Skeletal muscle tissue (tissue), 4 donors: ENCODE data around the gene PEX16. TPM values are rescaled to one million over a fixed set of nuclear protein-coding genes. Genes with fewer than 3 reads are reported as not detected.
A peak's percentile ranks its signal among the peaks of the same experiment; 100 is the strongest.

ENCODE experiments used
- H3K27ac ChIP-seq: one replicate; pipeline ENCODE4 v1.7.0; 2013; ENCODE audit warnings: mild to moderate bottlenecking, low read depth, low read length, inconsistent platforms
- H3K27me3 ChIP-seq, 3 donors: one replicate each; pipeline ENCODE4 v1.7.0; 2013; ENCODE audit warnings: low read length in 3 of 3; ENCODE audit not compliant: control insufficient read depth in 3 of 3, insufficient read depth in 3 of 3
- H3K36me3 ChIP-seq, 3 donors: one replicate each; pipeline ENCODE4 v1.7.0; 2013; ENCODE audit warnings: low read length in 3 of 3; ENCODE audit not compliant: control insufficient read depth in 3 of 3, insufficient read depth in 3 of 3
- H3K4me1 ChIP-seq, 3 donors: one replicate each; pipeline ENCODE4 v1.7.0; 2013; ENCODE audit warnings: low read length in 3 of 3, mild to moderate bottlenecking in 3 of 3; ENCODE audit not compliant: control insufficient read depth in 3 of 3, insufficient read depth in 3 of 3
- H3K4me3 ChIP-seq, 3 donors: one replicate each; pipeline ENCODE4 v1.7.0; 2013; ENCODE audit warnings: low read length in 3 of 3
- H3K9ac ChIP-seq, 3 donors: one replicate each; pipeline ENCODE4 v1.7.0; 2013; ENCODE audit warnings: low read length in 3 of 3, mild to moderate bottlenecking in 3 of 3, moderate library complexity in 2 of 3, low read depth in 1 of 3
- H3K9me3 ChIP-seq, 3 donors: one replicate each; pipeline ENCODE4 v1.7.0; 2013; ENCODE audit warnings: low read length in 3 of 3; ENCODE audit not compliant: control insufficient read depth in 3 of 3
- total RNA-seq: library from RNA; depleted of rRNA; stranded (reverse); fragments of >200 nt; gene quantifications from one replicate; pipeline ENCODE4 v1.2.3, GENCODE V29; 2014
- donor health status: Osteomylitis.

Gene PEX16
- total RNA-seq, 1 donor from 2014 or later, result 20.4 TPM

DNA sequence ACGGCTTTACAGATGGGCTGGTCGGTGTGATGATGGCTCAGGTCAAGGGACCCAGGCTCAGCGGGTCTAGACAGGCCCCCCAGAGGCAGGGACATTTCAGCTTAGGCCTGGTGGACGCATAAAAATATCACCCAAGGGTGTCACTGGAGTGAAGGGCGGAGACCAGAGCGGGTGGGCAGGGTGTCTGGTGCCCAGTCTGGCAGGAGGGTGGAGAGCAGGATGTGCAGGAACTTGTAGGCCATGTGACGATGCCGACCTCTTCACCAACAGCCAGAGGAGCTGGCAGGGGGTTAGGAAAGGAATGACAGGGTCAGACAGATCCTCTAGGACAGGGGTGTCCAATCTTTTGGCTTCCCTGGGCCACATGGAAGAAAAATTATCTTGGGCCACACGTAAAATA is 27.7 kb downstream of the PEX16 start:
- Histone ChIP-seq H3K4me1 (peaks cover 3% of the 10 kb centered on the region in 3 donors), H3K36me3 (no peaks in the 10 kb centered on the region), H3K4me3 (no peak overlapping the region), H3K27me3 (peaks cover 0 to 2% (median 0%) of the 10 kb centered on the region in 3 donors), H3K9ac (no peak overlapping the region), H3K9me3 (no peaks in the 10 kb centered on the region), H3K27ac (no peak overlapping the region)

- H3K4me3 ChIP-seq, result no peak overlapping the region
- no peaks in the 10 kb centered on the region for H3K36me3 ChIP-seq
- H3K27me3 ChIP-seq, result peaks cover 0 to 2% (median 0%) of the 10 kb centered on the region in 3 donors
These were observed 28.1 kb downstream of the PEX16 start for GRCh38 chr11:45889555-45889954.

DNA sequence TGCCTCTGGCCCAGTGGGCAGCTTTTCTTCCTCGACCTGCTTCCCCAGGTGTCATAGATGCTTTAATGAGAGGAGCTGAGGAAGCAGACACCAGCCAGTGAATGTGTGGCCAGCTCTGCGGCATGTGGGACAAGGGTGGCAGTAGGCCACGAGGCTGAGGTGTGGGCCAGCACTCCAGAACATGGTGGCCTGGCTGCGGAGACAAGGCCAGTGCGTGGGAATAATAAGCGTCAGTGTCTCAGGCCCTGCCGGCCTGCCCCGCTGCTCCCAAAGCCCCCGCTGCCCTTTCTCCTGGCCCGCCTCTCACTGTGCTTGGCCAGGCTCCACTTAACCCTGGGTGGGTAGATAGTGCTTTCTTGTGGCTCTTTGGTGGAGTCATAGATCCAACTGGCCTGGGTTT is 30.1 kb downstream of the PEX16 start:
- Histone ChIP-seq H3K4me3 (no peak overlapping the region), H3K27me3 (no peaks in the 10 kb centered on the region), H3K9ac (no peak overlapping the region), H3K4me1 (peaks cover 3 to 5% (median 5%) of the 10 kb centered on the region in 3 donors), H3K9me3 (no peaks in the 10 kb centered on the region), H3K36me3 (peaks cover 1 to 4% (median 2%) of the 10 kb centered on the region in 3 donors), H3K27ac (no peak overlapping the region)

More at GRCh38 chr11:45889555-45889954, 28.1 kb downstream of the PEX16 start:
- H3K9ac ChIP-seq, result no peak overlapping the region
- H3K4me1 ChIP-seq, result peaks cover 3 to 5% (median 5%) of the 10 kb centered on the region in 3 donors
- H3K27ac ChIP-seq, result no peak overlapping the region
- no peaks in the 10 kb centered on the region for H3K9me3 ChIP-seq

DNA sequence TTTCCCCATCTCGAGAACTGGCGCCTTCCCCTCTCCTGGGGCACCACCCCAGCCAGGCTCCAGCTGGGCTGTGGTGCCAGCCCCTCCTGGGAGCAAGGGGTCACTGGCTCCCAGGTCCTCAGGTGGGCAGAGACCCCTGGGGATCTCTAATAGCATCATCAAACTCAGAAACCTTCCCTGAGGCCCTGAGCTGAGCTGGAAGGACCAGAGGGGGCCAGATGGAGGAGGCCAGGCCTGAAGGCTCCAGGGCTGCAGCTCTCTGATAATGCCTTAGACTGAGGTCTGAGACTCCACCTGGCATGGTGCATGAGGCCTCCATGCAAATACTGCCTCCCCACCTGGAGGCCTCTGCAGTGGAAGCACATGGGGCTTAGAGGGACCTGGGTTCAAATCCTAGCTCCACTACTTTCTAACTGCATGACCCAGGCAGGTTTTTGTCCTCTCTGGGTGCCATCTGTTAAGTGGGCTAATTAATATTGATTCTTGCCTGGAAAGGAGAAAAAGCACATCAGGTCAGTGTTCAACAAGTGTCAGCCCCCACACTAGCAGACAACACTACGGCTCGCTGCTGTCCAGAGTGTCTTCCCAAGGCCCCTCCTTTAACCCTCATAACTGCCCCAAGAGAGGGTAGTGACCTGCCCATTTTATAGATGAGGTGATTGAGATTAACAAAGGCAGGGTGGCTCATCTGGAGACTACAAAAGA is 30.7 kb downstream of the PEX16 start:
- Histone ChIP-seq H3K9me3 (no peaks in the 10 kb centered on the region), H3K36me3 (peaks cover 7 to 11% (median 7%) of the 10 kb centered on the region in 3 donors), H3K27me3 (no peaks in the 10 kb centered on the region), H3K9ac (no peak overlapping the region), H3K4me1 (peaks cover 3 to 5% (median 5%) of the 10 kb centered on the region in 3 donors), H3K4me3 (no peak overlapping the region), H3K27ac (no peak overlapping the region)

DNA sequence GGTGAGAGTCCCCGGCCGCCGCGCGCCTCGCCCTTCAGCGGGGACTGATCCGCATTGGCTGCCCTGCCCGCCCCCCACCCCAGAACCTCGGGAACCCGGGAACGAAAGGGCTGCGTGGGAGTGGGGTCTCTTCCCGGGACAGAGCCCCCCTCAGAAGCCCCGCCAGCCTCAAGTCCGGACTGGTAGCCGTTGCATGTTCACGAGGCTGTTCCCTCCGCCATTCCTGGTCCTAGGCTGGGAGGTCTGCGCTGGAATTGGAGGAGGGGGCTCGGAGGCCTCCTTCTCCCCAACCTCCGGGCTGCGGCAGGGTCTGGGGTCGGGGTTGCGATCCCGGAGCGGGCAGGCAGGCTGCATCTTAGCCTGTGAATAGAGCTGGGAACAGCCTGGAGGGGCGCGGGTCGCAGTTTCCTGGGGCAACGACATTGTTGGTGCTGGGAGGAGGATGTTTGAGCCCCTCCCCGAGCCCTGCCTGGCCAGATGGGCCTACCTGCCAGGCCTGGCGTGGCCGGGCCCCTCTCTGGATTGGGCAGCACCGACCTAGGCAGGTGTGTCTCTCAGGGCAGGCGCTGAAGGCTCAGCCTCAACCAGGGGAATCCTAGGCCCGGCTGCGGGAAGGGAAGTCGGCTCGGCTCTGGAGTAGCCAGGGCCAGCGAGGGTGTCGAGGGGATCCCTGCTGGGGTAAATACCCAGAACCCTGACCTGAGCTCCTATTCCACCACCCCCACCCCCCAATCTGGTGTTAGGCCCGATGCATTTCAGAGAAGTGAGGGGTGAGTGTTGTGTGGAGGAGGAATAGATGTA is 31.6 kb downstream of the PEX16 start:
- Histone ChIP-seq H3K4me1 (peaks cover 7 to 10% (median 10%) of the 10 kb centered on the region in 3 donors), H3K27ac (no peak overlapping the region), H3K9ac (peak overlapping the region in 1 of 3 donors; percentile 50), H3K9me3 (no peaks in the 10 kb centered on the region), H3K36me3 (peaks cover 15 to 19% (median 16%) of the 10 kb centered on the region in 3 donors), H3K27me3 (no peaks in the 10 kb centered on the region), H3K4me3 (peak overlapping the region in 2 of 3 donors; percentile 36 to 52)

DNA sequence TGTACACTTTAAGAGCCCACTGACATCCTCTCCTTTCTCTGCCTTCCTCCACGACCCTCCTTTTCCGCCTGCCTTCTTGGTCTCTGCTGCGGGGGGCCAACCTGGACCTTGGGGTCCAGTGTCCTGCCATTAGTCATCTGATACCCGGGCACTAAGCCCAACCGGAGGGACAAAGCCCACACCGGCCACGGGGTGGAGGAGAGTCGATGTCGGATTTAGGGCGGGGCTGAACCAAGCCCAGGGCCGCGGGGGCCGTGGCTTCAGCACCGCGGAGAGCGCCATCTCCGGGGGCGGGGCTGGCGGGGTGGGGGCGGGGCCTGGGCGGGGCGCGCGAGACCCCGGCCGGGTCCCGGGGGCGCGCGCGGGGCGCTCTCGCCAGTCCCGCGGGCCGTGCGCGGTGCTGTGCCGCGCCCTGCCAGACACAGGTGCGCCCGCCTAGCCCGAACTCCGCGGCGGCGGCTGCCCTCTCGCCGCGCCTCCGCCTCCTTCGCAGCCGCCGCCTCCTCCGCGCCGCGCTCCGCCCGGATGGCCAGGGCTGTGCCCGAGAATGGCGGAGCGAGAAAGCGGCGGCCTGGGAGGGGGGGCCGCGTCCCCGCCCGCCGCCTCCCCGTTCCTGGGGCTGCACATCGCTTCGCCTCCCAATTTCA is 32.3 kb downstream of the PEX16 start, which contains the start of gene MAPK8IP1:
TSS of gene MAPK8IP1 (plus strand) at position 378 of the 647 bp plus-strand sequence. CDS start at position 548, 170 bp downstream.
- Histone ChIP-seq H3K27me3 (no peaks in the 10 kb centered on the region), H3K9ac (peak within 1 kb of the TSS in 1 of 3 donors; percentile 50), H3K4me3 (peak within 1 kb of the TSS in 2 of 3 donors; percentile 45 to 52), H3K4me1 (peaks cover 13 to 17% (median 17%) of the 10 kb centered on the region in 3 donors), H3K9me3 (no peaks in the 10 kb centered on the region), H3K36me3 (peaks cover 23 to 26% (median 23%) of the 10 kb centered on the region in 3 donors), H3K27ac (no peak within 1 kb of the TSS)

GRCh38 chr11:45884596-45885185 is 33.0 kb downstream of the PEX16 start:
- Histone ChIP-seq H3K4me3 (no peak overlapping the region), H3K27ac (no peak overlapping the region), H3K9me3 (no peaks in the 10 kb centered on the region), H3K4me1 (peaks cover 13 to 18% (median 18%) of the 10 kb centered on the region in 3 donors), H3K9ac (no peak overlapping the region), H3K36me3 (peaks cover 29 to 33% (median 30%) of the 10 kb centered on the region in 3 donors), H3K27me3 (no peaks in the 10 kb centered on the region)

DNA sequence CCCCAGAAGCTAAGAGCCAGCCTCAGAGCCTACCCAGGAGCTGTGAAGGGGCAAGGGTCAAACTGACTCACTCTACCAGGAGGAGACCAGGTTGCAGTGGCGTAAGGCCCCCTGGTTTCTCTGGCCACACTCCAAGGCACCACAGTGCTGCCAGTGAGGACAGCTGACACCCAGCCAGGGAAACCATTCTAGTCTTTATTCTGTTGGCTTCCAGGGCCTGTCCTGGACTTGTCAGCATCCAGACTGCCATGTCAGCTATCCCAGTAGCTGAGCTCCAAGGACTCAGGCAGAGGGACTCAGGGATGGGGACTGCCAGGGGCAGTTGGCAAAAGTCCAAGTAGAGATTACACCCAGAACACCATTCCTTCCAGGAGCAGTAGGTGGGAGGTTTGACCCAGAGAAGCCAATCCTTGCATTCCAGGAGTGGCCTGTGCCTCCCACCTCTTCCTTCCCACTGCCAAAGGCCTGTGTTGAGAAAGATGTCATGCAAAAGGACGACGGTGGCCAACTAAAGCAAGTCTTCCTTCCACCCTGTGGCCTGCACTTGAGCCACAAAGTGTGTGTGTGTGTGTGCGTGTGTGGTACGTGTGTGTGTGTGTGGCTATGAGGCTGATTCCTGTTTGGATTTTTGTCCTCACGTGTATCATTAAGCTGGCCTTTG is 35.8 kb downstream of the PEX16 start:
- H3K9me3 ChIP-seq, result no peaks in the 10 kb centered on the region
- peaks cover 49 to 50% (median 50%) of the 10 kb centered on the region in 3 donors for H3K36me3 ChIP-seq
- H3K4me1 ChIP-seq, result peaks cover 13 to 18% (median 18%) of the 10 kb centered on the region in 3 donors
- H3K27me3 ChIP-seq, result no peaks in the 10 kb centered on the region
- H3K4me3 ChIP-seq, result no peak overlapping the region
- no peak overlapping the region for H3K27ac ChIP-seq
- no peak overlapping the region for H3K9ac ChIP-seq
